Measurements from ENCODE around the gene THSD7A.

The THSD7A gene

GRCh38 chr7:11807000-11807399 is 25.0 kb downstream of the THSD7A start:
- DNase-seq, result no peak

- no peak for DNase-seq
Observed at GRCh38 chr7:11804621-11805020, 27.4 kb downstream of the THSD7A start.

- DNase-seq, result no peak
Observed at GRCh38 chr7:11795231-11795630, 36.8 kb downstream of the THSD7A start.

GRCh38 chr7:11792166-11792565 is 39.8 kb downstream of the THSD7A start:
- DNase-seq, result no peak

GRCh38 chr7:11788568-11788967 is 43.4 kb downstream of the THSD7A start:
- DNase-seq, result no peak

GRCh38 chr7:11787534-11787933 is 44.5 kb downstream of the THSD7A start:
- no peak for DNase-seq

- DNase-seq, result no peak
Observed at GRCh38 chr7:11786186-11786585, 45.8 kb downstream of the THSD7A start.

GRCh38 chr7:11784769-11785536 is 47.0 kb downstream of the THSD7A start:
- DNase-seq, result no peak

- no peak for DNase-seq
Observed at GRCh38 chr7:11779864-11780674, 51.9 kb downstream of the THSD7A start.

- no peak for DNase-seq
Observed at GRCh38 chr7:11776039-11776438, 56.0 kb downstream of the THSD7A start.

GRCh38 chr7:11775401-11775800 is 56.6 kb downstream of the THSD7A start:
- no peak for DNase-seq

GRCh38 chr7:11768263-11768662 is 63.7 kb downstream of the THSD7A start:
- DNase-seq, result no peak

GRCh38 chr7:11767148-11767547 is 64.8 kb downstream of the THSD7A start:
- no peak for DNase-seq

GRCh38 chr7:11760372-11760771 is 71.6 kb downstream of the THSD7A start:
- no peak for DNase-seq

- no peak for DNase-seq
Observed at GRCh38 chr7:11758627-11759111, 73.3 kb downstream of the THSD7A start.

- DNase-seq, result no peak
Observed at GRCh38 chr7:11757153-11757552, 74.8 kb downstream of the THSD7A start.

- no peak for DNase-seq
Observed at GRCh38 chr7:11754933-11755332, 77.1 kb downstream of the THSD7A start.

GRCh38 chr7:11754123-11754522 is 77.9 kb downstream of the THSD7A start:
- no peak for DNase-seq

- DNase-seq, result no peak
Observed at GRCh38 chr7:11753433-11753832, 78.6 kb downstream of the THSD7A start.

- DNase-seq, result no peak
Observed at GRCh38 chr7:11751807-11752389, 80.1 kb downstream of the THSD7A start.

- no peak for DNase-seq
Observed at GRCh38 chr7:11751315-11751714, 80.7 kb downstream of the THSD7A start.

- DNase-seq, result no peak
Observed at GRCh38 chr7:11750191-11750590, 81.8 kb downstream of the THSD7A start.

- DNase-seq, result no peak
Observed at GRCh38 chr7:11749629-11750028, 82.4 kb downstream of the THSD7A start.

GRCh38 chr7:11748884-11749283 is 83.1 kb downstream of the THSD7A start:
- DNase-seq, result no peak
